Measurements from ENCODE around the gene TMEM182. TPM values are rescaled to one million over a fixed set of nuclear protein-coding genes. Genes with fewer than 3 reads are reported as not detected.

The TMEM182 gene
- total RNA-seq, 4 donors from 2014 or later = 3.7 to 3.8 TPM; not detected in 2

DNA sequence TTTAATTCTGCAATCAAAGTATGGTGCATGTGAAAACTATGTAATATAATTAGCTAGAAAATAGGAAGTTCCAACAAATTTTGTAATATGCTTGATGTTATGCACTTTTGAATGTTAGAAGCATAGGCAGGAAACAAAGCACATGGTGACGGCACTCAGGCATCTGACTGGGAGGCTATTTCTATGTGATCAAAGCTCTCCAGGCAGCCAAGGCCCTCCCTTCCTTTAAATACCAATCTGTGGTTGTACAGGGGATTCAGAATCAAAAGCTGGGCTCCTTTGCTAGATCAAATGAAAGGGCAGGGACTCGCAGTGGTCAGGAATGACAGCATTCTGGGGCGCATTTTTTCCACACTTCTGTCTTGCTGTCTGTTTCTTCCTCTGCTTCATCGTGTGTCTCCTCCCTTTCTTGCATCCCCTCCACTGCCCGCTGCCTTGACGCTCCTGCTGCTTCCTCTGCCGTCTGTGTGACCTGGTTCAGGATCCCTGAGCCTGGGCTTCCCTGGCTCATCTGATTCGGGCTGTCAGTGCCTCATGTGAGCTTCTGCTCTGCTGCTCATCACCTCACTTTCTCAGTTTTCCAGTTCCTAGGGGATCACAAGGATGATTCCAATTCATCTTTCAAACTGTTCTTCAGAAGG is 30.9 kb downstream of the TMEM182 start:
- no peaks in the 10 kb centered on the region for H3K4me1 ChIP-seq
- 92 to 94% methylated on average over 7 to 8 of the region's 8 CpGs for WGBS, 2 donors (ENCODE audit: low coverage in 1 of 2)
- no peak overlapping the region for H3K4me3 ChIP-seq
- TF ChIP-seq POLR2AphosphoS5 (IDR thresholded peaks at IDR 0.05) (no peak), EP300 (IDR thresholded peaks at IDR 0.05; ENCODE audit: low read depth) (no peak), POLR2A (IDR thresholded peaks at IDR 0.05) (no peak)
- TF ChIP-seq, protein P1, sequence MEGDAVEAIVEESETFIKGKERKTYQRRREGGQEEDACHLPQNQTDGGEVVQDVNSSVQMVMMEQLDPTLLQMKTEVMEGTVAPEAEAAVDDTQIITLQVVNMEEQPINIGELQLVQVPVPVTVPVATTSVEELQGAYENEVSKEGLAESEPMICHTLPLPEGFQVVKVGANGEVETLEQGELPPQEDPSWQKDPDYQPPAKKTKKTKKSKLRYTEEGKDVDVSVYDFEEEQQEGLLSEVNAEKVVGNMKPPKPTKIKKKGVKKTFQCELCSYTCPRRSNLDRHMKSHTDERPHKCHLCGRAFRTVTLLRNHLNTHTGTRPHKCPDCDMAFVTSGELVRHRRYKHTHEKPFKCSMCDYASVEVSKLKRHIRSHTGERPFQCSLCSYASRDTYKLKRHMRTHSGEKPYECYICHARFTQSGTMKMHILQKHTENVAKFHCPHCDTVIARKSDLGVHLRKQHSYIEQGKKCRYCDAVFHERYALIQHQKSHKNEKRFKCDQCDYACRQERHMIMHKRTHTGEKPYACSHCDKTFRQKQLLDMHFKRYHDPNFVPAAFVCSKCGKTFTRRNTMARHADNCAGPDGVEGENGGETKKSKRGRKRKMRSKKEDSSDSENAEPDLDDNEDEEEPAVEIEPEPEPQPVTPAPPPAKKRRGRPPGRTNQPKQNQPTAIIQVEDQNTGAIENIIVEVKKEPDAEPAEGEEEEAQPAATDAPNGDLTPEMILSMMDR (IDR thresholded peaks at IDR 0.05) = no peak
- intact Hi-C loops (cut with DNase I; ENCODE audit: low total_unique reads) (no loop called here), in situ Hi-C loops (cut with MboI; ENCODE audit: low pct_ligation_motif_present in 1 of 4, low pct_unique_long_range_greater_than_20kb in 1 of 4, low sequenced_read_pairs in 3 of 4) (no loop called here)
- H3K9me3 ChIP-seq = no peaks in the 10 kb centered on the region
- H3K27me3 ChIP-seq = no peaks in the 10 kb centered on the region
- no peaks in the 10 kb centered on the region for H3K36me3 ChIP-seq
- no peak overlapping the region for H3K27ac ChIP-seq
- DNase-seq = no peak

- Histone ChIP-seq H3K36me3 (no peaks in the 10 kb centered on the region), H3K4me1 (no peaks in the 10 kb centered on the region), H3K27me3 (no peaks in the 10 kb centered on the region), H3K9me3 (peaks cover 9 to 11% of the 10 kb centered on the region in 2 donors), H3K27ac (no peak overlapping the region), H3K4me3 (no peak overlapping the region)
- no peak for TF ChIP-seq POLR2A (IDR thresholded peaks at IDR 0.05)
- no peak for TF ChIP-seq EP300 (IDR thresholded peaks at IDR 0.05; ENCODE audit: low read depth)
- no peak for TF ChIP-seq POLR2AphosphoS5 (IDR thresholded peaks at IDR 0.05)
- TF ChIP-seq, protein P1 (IDR thresholded peaks at IDR 0.05) = no peak
- DNase-seq = no peak
- in situ Hi-C loops (cut with MboI; ENCODE audit: low pct_ligation_motif_present in 1 of 4, low pct_unique_long_range_greater_than_20kb in 1 of 4, low sequenced_read_pairs in 3 of 4) (no loop called here), intact Hi-C loops (cut with DNase I; ENCODE audit: low total_unique reads) (no loop called here)
- 86 to 100% methylated on average over 1 to 4 of the region's 4 CpGs for WGBS, 2 donors (ENCODE audit: low coverage in 1 of 2)
These were observed 33.8 kb downstream of the TMEM182 start for GRCh38 chr2:102795641-102796040.

GRCh38 chr2:102796337-102796736 is 34.5 kb downstream of the TMEM182 start:
- in situ Hi-C loops (cut with MboI; ENCODE audit: low pct_ligation_motif_present in 1 of 4, low pct_unique_long_range_greater_than_20kb in 1 of 4, low sequenced_read_pairs in 3 of 4) = no loop called here
- TF ChIP-seq, protein P1 (IDR thresholded peaks at IDR 0.05) = no peak
- TF ChIP-seq EP300 (IDR thresholded peaks at IDR 0.05; ENCODE audit: low read depth) (no peak), POLR2A (IDR thresholded peaks at IDR 0.05) (no peak), POLR2AphosphoS5 (IDR thresholded peaks at IDR 0.05) (no peak)
- 83 to 91% methylated on average over 2 of the region's 2 CpGs for WGBS, 2 donors (ENCODE audit: low coverage in 1 of 2)

DNA sequence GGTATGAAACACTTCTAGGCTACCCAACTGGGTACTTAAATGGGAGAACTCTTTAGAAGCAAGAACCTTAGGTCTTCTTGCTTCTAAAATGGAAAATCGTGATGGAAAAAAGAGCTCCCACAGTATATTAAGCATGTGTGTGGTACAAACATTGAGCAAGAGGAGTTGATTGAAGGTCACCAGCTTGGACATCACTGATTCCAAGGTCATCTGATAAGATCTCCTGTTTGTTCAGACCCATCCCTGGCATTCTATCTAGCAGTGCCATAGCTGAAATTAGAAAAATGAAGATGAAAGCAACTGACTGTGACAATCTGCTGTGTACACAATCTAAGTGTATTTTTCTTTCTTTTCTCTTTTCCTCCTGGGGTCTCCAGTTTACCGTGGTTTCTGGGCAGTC is 35.7 kb downstream of the TMEM182 start:
- TF ChIP-seq POLR2A (IDR thresholded peaks at IDR 0.05) (no peak), POLR2AphosphoS5 (IDR thresholded peaks at IDR 0.05) (no peak), EP300 (IDR thresholded peaks at IDR 0.05; ENCODE audit: low read depth) (no peak)
- TF ChIP-seq, protein P1 (IDR thresholded peaks at IDR 0.05) = no peak
- Histone ChIP-seq H3K27ac (no peak overlapping the region), H3K4me3 (no peak overlapping the region), H3K27me3 (no peaks in the 10 kb centered on the region), H3K9me3 (peaks cover 22 to 24% of the 10 kb centered on the region in 2 donors), H3K36me3 (no peaks in the 10 kb centered on the region), H3K4me1 (no peaks in the 10 kb centered on the region)
- intact Hi-C loops (cut with DNase I; ENCODE audit: low total_unique reads) = no loop called here
- 92 to 95% methylated on average over 2 of the region's 2 CpGs for WGBS, 2 donors (ENCODE audit: low coverage in 1 of 2)
- DNase-seq = no peak
- in situ Hi-C loops (cut with MboI; ENCODE audit: low pct_ligation_motif_present in 1 of 4, low pct_unique_long_range_greater_than_20kb in 1 of 4, low sequenced_read_pairs in 3 of 4) = no loop called here

More at GRCh38 chr2:102796337-102796736, 34.5 kb downstream of the TMEM182 start:
- Histone ChIP-seq H3K27me3 (no peaks in the 10 kb centered on the region), H3K27ac (no peak overlapping the region), H3K4me1 (no peaks in the 10 kb centered on the region), H3K4me3 (no peak overlapping the region), H3K36me3 (no peaks in the 10 kb centered on the region), H3K9me3 (peaks cover 16 to 17% of the 10 kb centered on the region in 2 donors)
- DNase-seq = no peak
- intact Hi-C loops (cut with DNase I; ENCODE audit: low total_unique reads) = no loop called here
